DMS53 treated with DMSO at 0.1 percent for 48 hours (cell line): ENCODE measurements around the gene BAG3.
"Not testable (repeated sequence)": the region's sequence is repeated elsewhere in the genome, so short reads cannot be mapped to it uniquely, and the experiment has no call there.

Experiments
- DNase-seq: peaks from one replicate; lab custom pipeline; 2025; ENCODE audit not compliant: unreplicated experiment; lab: John Stamatoyannopoulos, UW

Gene BAG3

DNA sequence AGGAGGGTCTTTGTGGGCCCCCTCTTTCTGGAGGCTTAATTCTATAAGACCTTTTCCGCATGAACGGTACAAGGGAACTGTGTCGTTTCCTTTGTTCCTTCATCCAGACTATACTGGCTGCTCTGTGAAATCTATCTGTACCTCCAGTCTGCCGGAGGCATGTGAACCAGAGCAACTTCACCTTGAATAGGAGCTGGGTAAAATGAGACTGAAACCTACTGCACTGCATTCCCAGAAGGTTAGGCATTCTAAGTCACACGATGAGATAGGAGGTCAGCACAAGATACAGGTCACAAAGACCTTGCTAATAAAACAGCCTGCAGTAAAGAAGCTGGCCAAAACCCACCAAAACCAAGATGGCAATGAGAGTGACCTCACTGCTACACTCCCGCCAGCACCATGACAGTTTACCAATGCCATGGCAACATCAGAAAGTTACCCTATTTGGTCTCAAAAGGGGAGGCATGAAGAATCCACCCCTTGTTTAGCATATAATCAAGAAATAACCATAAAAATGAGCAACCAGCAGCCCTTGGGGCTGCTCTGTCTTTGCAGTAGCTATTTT, 37.9 kb downstream of the BAG3 start:
- DNase-seq = no peak

- no peak for DNase-seq
Measured at GRCh38 chr10:119691726-119692125, 40.5 kb downstream of the BAG3 start.

- no peak for DNase-seq
Measured at GRCh38 chr10:119693262-119693957, 42.2 kb downstream of the BAG3 start.

GRCh38 chr10:119694608-119695007, 43.4 kb downstream of the BAG3 start:
- DNase-seq = no peak

- DNase-seq = no peak
Measured at GRCh38 chr10:119700321-119700954, 49.3 kb downstream of the BAG3 start.

DNA sequence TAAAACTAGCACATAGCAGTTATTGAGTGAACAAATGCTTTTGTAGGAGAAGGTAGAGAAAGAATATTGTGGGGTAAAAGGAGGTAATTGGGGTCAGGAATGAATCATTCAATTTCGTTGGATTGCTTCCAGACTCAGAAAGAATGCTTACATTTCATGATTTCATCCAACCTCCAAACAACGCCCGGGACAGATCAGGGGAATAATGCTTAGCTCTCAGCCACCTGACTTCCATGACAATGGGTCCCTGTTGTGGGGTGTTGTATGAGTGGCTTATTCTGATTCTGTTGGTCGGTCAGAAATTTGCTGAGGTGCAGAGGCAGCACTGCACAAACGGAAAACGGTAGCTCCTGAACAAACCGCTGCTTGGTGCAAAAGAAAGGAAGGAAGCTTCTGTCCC, 50.7 kb downstream of the BAG3 start:
- DNase-seq = no peak

GRCh38 chr10:119702583-119702982, 51.4 kb downstream of the BAG3 start:
- no peak for DNase-seq

DNA sequence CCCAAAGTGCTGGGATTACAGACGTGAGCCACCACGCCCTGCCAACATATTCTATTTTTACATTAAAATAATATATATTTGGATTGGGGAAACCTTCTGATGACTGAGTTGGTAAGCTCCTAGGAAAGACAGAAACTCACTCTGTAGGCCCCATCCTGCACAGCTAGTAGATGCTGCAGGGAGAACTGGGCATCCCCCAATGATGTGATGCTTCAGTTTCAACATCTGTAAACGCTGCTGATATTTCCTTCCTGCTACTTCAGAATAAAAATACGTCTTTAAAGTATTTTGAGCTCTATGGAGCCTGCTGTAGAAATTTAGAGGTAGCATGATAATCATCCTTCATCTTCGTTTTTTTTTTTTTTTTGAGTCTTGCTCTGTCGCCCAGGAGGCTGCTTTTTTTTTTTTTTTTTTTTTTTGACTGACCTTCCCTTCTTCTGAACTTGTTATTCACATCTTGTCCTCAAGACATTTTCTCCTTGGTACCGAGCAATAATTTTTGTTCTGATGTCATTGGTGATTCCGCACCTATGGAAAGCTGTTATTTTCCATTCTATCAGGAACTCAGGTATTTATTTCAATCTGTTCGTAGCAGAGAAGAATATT, 52.8 kb downstream of the BAG3 start:
- DNase-seq = no peak

GRCh38 chr10:119705434-119705831, 54.3 kb downstream of the BAG3 start:
- DNase-seq = no peak

- no peak for DNase-seq
Measured at GRCh38 chr10:119706521-119707278, 55.5 kb downstream of the BAG3 start.

- not testable (repeated sequence) for DNase-seq
Measured at GRCh38 chr10:119707331-119707730, 56.2 kb downstream of the BAG3 start.

DNA sequence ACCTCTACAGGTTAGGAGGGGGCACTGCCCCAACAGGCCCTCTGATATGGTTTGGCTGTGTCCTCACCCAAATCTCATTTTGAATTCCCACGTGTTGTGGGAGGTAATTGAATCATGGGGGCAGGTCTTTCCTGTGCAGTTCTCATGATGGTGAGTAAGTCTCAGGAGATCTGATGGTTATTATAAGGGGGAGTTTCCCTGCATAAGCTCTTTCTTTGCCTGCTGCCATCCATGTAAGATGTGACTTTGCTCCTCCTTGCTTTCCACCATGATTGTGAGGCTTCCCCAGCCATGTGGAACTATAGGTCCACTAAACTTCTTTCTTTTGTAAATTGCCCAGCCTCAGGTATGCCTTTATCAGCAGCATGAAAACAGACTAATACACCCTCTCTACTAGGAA, 59.8 kb downstream of the BAG3 start:
- not testable (repeated sequence) for DNase-seq

DNA sequence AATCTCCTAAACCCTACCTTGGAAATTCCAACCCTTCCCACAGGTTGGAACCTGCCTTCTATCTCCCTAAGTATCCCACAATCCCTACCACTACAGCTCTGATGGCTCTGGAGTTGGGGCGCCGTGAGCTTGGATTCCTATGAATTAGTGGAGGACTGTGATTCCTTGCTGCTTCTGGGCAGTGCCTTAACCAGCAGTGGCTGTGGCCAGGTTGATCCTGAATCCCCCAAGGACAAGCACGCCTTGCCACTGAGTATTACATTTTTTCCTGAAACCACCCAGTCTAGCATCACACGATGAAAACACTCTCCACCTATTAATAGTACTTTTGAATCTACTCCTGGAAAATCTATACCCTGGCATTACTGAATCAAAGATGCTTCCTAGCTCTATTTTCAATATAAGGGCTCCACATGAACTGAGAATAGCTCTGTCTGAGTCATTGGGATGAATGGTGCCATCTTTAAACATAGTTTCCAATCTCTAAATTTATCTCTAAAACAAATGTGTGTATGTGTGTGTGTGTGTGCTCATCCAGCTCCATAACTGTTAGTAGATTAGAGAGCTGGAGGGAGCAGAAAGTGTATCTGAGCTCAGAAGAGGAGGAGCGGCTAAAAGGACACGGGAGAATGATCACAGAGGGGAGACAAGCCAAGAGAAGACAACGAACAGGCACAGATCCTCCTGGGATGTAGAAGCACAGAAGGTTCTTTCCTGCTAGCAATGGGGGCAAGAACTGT, 62.7 kb downstream of the BAG3 start:
- no peak for DNase-seq

GRCh38 chr10:119714484-119714816, 63.3 kb downstream of the BAG3 start:
- DNase-seq = no peak

DNA sequence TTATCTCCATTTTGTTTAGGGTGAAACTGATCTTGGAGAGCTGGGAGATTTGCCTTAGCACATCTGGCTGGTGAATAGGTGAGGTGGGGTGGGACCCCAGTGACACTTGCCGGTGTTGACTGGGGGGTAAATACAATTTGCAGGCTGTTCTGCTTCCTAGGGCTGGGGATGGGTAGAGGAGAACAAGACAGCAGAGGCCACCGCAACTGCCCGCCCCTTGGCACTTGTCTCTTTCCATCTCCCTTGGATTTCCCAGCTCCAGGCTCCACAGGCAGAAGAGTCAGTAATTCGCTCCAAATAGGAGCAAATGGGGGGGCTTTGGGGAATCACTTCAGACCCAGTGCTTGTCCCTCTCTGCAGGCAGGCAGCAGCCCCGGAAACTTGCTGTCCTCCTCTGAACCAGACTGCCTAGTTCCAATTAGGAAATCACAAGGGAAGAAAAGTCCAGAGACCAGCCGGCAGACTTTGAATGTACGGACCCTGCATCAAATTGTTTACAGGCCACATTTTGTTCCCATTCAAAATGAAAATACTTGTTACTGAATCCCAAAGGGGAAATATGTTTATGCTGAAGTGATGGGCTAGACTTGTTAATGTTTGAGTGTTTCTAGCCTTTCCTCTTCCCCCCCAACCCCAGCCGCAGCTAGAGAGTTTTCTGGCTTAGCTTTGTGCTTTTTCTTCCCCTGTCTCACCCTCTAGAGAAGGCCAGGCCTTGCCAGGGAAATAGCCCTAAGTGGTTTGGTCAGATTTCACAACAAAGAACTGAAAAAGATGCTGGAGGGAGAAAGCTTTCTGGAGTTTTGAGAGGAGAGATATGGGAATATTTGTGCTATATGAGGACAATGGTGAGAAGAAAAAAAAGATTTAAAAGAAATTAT, 64.7 kb downstream of the BAG3 start:
- no peak for DNase-seq

GRCh38 chr10:119723161-119723560, 72.0 kb downstream of the BAG3 start:
- no peak for DNase-seq

DNA sequence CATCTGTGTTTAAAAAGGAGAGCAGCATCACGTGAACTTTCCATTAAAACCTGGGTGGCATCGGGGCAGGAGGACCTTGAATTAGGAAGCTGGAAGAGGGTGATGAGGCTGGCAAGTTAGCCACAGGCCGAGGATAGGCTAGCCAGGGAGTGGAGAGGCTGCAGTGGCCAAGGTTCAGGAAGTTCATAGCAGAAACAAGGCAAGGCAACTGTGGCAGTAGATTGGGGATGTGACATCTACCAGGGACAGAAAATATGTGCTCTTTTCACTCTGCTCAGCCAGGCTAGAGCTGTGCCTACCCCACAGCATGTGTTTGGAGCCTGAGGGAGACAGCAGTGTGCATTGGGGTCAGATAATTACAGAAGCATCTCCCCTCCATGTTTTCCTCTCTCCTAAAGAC, 72.4 kb downstream of the BAG3 start:
- DNase-seq = no peak

- peak; percentile 48 for DNase-seq
Measured at GRCh38 chr10:119724593-119725516, 73.7 kb downstream of the BAG3 start.

DNA sequence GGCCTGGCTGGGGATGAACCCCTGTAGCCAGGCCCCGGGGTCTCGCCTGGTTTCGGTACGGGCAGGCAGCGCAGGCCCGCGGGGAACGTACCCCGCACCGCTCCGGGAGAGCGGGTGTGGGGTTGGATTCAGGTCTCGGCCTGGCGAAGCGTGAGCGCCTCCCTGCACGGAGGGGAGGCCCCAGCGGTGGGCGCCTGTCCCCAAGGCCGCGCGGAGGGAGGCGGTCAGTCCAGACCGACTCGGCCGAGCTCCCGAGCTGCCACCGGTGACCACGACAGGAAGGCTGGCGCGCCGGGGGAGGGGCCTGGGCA, 74.3 kb downstream of the BAG3 start:
- no peak for DNase-seq
